HG03064 (cell line): ENCODE data around the gene MCU.
"Not testable (repeated sequence)": the region's sequence is repeated elsewhere in the genome, so short reads cannot be mapped to it uniquely, and the experiment has no call there.

Source experiments
- ATAC-seq: cut with Tn5 transposase; IDR thresholded peaks from one replicate; pipeline ENCODE4 v1.9.1; 2021; ENCODE audit warnings: low read depth; ENCODE audit not compliant: unreplicated experiment

Gene MCU

DNA sequence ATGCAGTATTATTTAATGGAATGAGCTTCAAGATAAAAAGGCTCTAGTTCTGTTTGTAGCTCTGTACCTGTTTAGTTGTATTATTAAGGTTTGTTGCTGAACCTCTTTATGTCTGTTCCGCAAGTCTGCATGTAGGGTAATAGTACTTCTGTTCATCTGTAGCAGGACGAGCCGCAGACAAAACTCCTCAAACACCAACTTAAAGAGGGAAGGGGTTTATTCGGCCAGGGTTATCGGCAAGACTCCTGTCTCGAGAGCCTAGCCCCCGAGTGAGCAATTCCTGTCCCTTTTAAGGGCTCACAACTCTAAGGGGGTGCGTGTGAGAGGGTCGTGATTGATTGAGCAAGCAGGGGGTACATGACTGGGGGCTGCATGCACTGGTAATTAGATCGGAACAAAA, 67.0 kb downstream of the MCU start:
- ATAC-seq = not testable (repeated sequence)

DNA sequence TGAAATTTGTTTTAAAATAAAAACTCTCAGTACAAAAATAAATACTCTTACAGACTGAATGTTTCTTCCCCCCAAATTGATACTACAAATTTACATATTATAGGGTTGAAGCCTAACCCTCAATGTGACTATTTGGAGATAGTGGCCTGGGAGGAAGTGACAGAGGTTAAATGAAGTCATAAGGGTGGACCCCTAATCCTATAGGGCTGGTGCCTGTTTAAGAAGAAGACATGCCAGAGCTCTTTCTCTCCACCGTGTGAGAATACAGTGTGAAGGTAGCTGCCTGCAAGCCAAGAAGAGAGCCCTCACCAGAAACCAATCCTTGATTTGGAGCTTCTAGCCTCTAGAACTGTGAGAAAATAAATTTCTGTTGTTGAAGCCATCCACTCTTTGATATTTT, 67.6 kb downstream of the MCU start:
- no peak for ATAC-seq

DNA sequence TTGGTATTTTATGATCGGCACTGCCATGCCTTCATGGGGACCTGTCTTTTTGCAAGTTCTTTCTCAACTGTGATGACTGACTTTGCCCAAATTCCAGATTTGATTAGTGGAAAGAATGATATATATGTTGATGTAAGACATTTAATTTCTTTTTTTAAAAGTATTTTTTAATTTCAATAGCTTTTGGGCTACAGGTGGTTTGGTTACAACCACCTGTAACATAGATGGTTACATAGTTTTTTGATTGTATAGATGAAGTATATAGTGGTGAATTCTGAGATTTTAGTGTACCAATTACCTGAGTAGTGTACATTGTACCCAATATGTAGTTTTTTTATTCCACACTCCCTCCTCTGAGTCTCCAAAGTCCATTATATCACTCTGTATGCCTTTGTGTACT, 69.6 kb downstream of the MCU start:
- no peak for ATAC-seq

DNA sequence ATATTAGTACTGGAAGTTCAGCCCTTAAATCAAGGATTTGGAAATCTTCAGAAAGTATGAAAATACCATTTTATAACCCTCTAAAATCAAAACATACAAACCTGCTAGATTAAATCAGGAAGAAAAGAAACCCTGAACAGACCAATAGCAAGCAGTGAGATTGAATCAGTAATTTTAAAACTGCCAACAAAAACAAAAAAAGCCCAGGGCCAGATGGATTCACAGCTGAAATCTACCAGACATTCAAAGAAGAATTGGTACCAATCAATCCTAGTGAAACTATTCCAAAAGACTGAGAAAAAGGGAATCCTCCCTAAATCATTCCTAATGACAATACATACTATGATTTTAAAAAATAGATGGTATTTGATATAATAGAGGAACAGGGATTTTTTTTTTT, 70.1 kb downstream of the MCU start:
- no peak for ATAC-seq

DNA sequence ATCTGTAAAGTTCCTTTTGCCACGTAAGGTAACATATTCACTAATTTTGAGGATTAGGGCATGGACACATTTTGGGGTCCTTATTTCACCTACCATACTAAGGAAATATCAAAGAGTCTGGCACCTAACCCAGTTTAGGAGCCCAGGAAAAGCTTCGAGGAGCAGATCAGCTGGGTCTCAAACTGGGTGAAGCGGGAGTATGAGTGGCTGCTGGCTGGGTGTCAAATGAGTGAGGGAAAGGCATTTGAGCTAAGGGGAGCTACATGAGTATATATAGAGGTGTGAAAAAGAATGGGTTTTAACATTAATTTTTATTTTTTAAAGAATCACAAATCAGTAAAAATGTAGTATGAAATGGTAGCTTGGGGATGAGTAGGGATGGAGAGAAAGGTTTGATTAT, 71.3 kb downstream of the MCU start:
- ATAC-seq = no peak

DNA sequence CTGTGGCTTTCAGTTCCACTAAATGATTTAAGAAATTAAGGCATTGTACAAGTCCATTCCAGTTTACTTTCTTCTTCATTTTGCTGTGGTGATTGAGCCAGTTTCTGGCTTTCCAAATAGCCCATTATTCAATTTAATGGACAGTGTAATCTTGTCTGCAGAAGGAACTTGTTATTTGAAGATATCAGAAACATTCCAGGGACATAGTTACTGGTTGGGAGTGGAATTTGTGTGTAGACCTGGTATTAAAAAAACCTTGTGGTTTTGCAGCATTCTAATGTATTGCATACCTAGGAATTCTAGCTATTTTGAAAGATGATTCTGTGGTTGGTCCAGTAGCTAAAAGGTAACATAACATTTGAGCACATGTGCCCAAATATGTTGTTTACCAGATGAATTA, 72.2 kb downstream of the MCU start:
- ATAC-seq = no peak

DNA sequence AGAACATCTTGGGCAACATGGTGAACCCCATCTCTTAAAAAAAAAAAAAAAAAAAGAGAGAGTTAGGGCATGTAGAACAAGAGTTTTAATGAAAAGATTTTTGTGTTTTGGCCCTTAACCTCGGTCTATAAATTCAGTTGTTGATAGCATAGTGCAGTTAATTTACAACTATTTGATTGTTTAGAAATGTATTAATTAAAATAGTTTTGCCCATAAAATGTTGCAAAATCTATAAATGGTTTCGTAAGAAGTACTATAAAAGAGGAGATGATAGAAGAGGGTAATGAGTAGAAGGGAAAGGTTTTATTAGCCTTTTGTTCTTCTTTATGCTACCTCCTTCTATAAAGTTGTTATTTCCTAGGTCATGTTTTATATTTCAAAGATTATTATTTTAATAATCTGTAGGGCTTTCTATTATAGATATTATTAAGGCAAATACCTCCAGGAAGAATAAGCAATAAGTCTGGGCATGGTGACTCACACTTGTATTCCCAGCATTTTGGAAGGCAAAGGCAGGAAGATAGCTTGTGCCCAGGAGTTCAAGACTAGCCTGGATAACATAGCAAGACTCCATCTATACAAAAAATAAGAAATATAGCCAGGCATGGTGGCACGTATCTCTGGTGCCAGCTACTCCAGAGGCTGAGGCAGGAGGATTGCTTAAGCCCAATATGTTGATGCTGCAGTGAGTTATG, 73.3 kb downstream of the MCU start:
- no peak for ATAC-seq

DNA sequence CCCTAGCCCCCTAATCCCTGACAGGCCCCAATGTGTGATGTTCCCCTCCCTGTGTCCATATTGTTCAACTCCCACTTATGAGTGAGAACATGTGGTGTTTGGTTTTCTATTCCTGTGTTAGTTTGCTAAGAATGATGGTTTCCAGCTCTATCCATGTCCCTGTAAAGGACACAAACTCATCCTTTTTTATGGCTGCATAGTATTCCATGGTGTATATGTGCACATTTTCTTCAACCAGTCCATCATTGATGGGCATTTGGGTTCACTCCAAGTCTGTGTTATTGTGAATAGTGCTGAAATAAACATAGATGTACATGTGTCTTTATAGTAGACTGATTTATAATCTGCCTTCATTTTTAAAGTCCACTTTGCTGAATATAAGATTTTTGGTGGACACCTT, 79.3 kb downstream of the MCU start:
- not testable (repeated sequence) for ATAC-seq

DNA sequence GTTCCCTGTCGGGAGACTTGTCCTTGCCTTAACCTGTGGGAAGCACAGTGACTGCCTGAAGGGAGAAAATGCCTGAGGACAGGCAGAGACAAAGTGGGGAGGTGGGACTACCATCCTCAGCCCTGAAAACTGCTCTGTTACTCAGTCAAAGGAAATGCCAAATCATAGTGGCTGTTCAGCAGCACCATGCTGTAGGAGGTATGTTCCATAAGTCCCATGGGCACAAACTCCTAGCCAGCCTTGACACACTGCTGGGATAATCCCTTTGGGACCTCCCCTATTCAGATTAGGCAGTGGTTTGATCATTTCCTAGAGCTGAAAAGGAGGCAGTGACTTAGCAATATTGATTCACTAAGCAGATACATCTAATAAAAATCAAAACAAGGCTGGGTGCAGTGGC, 80.1 kb downstream of the MCU start:
- ATAC-seq = no peak

DNA sequence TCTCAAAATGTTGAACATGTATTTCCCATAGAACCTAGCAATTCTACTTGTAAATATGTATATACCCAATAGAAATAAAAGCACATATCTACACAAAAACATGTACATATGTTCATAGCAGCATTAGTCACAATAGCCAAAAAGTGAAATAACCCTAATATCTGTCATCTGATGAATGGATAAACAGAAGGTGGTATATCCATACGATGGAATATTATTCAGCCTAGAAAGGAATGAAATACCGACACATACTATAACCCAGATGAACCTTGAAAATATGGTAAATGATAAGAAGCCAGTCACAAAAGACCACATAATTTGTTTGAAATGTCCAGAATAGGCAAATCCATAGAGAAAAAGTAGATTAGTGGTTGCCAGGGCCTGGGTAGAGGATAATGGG, 87.9 kb downstream of the MCU start:
- no peak for ATAC-seq

DNA sequence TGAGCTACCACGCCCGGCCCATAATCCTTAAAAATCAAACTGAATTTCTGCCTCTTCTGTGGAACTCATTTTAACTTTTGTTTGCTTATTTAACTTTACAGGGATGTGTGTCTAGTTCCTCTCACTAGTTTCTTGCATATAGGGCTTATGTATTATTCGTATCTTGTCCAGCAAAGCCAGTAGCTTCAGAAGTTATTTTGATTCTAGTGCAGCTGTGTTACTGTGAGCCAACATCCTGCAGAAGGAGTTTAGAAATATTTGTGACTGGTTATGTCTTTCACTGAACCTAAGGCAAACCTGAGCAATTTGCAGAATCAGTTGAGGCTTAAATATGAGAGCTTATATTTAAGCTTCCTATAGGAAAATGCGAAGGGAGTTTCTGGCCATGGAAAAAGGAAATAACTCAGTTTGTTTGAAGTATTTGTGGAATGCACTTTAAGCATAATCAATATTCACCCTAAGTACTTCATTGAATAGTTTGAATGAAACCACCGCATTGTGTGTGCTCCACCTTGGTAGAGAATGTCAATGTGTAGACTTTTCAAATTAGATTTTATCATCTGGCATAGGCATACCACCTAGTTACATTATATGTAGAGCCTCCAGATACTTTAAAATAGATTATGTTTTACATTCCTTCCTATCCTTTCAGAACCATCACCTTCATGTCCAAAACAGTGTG, 90.8 kb downstream of the MCU start:
- no peak for ATAC-seq

DNA sequence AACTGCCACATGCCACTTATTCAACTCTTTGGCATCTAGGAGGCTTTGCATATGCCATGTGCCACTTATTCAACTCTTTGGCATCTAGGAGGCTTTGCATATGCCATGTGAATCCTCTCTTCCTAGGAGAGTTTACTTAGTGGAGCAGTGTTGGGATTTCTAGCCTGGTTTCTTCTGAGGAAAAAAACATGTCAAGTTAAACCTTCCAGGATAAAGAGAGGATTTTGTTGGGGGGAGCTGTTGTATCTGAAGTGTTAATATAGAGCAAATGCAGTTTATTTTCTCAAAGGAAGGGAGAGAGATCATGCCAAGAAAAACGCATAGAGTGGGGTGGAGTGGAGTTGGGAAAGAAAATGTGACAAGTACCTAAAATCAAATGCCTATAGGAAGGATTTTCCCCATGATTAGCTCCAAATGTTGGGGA, 91.5 kb downstream of the MCU start:
- no peak for ATAC-seq

DNA sequence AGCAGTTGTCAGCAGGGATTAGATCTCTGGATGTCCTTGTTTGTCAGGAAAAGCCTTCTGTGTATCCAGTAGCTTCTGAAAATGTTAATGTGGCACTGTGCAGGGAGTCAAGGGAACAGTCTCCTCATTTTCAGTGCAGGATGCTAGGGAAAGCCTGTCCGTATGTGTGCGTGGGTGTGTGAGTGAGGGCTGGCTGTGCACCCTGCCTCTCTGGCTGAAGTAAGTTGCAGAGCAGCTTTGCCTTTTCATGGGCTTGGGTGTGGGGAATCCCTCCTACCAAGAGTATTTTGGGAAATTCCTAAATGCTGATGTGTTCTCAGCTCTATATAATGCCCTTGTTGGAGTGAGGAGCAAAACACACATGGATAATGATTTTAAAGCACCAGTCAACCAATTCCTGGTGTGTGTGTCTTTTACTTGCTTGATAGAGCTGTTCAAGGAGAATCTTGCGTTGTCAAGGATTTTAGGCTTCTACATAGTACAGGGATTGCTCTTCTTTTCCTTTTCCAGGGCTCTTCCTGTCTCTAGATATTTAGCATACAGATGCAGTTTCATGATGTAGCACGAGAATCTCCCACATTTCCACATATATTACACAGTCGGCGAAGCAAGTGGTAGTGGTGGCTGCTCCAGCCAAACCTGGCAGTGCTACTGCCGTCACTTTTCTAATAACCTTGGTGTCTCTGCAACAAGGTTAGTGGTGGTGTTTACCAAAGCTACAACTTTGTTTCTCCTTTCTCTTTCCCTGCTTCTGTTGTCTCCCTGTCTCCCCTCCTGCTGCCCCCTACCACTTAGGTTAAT, 92.8 kb downstream of the MCU start:
- ATAC-seq = no peak

DNA sequence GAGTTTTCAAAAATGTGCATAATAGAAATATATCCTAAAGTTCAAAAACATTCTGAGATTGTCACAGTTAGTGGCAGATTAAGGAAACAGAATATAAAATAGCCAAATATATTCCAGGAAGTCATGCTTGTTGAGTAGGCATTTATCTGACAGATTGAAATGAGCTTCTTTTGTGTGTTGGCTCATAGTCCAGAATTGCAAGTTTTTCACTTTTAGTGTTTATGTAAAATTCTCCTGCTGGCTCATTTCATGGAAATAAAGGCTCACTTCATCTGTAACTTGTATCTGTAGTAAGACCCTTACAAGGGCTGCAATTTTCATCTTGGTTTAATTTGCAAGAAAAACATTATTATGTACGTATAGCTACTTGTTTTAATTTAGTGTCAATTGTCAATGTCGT, 93.5 kb downstream of the MCU start:
- no peak for ATAC-seq

DNA sequence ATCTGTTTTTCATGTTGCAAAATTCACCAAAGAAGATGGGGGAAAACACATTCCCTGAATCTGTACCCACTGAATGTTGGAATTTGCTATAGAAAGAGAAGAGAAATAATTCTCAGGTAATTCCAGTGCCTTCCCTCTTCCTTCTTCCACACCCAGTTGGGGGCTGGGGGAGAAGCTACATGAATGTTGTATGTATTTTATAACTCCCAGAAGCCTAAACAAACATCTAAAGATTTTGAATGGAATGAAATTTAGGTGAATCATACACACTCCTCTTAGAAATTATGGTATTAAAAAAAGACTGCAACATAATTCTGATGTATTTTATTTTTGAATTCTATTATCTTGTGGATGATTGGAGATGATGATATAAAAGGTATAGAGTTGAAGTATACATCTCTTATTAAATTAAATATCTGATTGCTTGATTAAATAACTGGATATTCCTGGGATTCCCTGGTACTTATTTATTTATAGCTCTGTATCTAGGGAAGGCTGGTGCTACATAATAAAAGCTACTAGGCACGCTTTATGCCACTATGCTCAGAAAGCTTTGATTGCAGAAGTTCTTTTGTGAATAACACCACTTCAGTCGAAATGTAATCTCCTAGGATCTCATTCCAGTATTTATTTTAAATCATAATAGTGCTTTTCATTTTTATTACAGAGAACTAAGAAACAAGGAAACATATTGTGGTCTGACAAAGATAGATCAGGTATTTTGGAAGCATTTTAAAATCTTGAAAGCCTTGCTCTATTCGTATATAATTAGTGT, 98.5 kb downstream of the MCU start:
- ATAC-seq = no peak

DNA sequence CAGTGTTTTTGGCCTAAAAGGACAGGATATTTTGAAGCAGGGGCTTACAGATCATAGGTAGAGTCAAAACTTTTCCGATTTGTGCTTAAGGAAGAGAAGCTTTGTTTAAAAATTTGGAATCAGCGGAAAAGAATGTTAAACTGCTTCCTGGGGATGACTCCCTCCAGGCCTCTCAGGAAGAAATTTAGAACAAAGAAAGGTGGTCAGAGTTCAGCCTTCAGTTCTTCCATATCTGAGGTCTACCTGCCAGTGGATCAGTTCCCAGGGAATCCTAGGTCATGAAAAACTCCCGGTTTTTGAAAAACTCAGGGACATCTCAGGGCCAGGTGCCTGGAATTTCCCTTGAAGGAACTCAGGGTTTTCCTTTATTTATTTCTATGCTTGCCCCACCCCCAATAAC, 100.3 kb downstream of the MCU start:
- ATAC-seq = no peak

DNA sequence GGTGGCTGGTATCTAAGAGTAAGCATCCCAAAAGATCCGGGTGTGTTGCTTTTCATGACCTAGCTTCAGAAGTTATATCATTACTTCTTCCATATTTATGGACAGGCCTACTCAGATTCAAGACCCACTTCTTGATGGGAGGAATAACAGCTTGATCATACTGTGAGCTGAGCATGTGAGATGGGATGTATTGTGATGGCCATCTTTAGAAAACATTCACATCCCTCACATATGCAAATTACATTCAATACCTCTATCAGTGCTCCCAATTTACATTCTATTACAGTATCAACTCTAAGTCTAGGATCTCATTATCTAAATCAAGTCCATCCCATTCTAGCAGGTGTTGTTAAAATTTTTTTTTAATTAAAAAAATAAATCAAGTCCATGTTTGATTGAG, 101.8 kb downstream of the MCU start:
- no peak for ATAC-seq

DNA sequence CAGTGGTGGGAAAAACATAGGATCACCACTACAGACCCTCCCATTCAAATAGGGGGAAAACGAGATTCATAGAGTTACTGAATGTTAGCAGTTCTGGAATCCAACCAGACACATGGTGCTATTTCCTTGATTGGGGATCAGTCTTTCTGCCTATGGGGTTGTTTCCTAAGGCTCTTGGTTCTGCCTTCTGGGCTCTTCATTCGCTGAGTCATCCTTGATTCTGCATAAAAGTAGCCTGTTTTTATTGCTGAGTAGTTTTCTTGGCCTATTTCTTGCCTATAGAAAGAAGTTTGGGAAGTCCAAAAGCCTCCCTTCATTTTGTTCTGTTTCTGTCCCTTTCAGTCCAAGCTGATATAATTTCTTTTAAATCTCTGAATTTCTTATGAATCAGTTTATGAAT, 102.3 kb downstream of the MCU start:
- no peak for ATAC-seq

DNA sequence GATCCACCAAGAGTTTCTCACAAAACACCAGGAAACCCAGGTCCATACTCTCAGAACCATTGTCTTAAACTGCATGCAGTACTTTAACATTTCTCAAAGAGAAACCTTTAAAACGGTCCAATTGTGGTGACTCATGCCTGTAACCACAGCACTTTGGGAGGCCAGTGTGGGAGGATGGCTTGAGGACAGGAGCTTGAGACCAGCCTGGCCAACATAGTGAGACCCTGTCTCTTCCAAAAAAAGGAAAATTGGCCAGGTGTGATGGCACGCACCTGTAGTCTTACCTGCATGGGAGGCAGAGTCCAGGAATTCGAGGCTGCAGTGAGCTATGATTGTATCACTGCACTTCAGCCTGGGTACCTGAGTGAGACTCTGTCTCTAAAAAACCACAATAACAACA, 104.1 kb downstream of the MCU start:
- ATAC-seq = no peak

DNA sequence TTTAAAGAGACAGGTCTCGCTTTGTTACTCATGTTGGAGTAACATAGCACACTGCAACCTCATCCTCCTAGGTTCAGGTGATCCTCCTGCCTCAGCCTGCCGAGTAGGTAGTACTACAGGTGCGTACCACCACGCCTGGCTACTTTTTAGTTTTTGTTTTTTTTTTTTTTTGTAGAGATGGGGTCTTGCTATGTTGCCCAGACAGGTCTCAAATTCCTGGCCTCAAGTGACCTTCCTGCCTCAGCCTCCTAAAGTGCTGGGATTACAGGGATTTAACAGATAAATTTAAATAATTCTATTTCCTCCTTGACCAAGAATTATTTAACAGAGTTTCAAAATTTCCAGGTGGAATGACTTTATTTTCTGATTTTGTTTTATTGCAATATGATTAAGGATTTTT, 104.6 kb downstream of the MCU start:
- ATAC-seq = no peak
